ENCODE data around the gene CHID1.

The CHID1 gene

DNA sequence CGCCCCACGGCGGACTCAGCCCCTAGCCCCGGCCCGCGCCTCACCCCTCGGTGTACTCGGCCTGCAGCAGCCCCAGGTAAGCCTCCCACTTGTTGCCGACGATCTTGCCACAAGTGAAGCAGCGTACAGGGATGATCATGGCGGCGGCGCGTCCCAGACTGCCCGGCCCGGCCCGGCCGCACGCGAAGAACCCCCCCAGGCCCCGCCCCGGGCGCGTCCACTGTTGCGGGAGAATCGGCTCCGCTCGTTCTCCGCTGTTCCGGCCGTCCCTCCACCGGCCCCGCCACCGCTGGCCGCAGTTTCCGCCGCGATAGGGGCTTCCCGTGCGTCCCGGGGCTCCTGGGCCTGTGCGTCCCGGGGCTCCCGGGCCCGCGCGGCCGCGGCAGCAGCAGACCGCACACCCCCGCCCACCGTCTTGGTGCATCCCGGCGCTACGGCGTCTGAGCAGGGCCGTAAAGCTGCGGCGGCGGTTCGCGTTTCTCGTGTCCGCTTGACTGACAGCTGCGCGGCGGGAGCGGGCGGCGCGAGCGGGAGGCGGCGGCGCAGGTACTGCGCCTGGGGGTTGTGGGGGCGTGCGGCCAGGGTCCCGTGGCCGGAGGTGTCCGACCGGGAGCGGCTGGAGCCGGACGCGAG lies 68.1 kb downstream of the CHID1 start, which contains the start of the genes POLR2L and TSPAN4:
TSS of gene POLR2L (minus strand) at position 160 of the 633 bp plus-strand sequence. CDS start at position 139, 21 bp downstream.
TSS of gene TSPAN4 (plus strand) at position 483 of the 633 bp plus-strand sequence. CDS start 7,453 bp downstream, outside the sequence.
- H3K27ac ChIP-seq: peak within 1 kb of the TSS; percentile 95
- TF ChIP-seq, protein P1, sequence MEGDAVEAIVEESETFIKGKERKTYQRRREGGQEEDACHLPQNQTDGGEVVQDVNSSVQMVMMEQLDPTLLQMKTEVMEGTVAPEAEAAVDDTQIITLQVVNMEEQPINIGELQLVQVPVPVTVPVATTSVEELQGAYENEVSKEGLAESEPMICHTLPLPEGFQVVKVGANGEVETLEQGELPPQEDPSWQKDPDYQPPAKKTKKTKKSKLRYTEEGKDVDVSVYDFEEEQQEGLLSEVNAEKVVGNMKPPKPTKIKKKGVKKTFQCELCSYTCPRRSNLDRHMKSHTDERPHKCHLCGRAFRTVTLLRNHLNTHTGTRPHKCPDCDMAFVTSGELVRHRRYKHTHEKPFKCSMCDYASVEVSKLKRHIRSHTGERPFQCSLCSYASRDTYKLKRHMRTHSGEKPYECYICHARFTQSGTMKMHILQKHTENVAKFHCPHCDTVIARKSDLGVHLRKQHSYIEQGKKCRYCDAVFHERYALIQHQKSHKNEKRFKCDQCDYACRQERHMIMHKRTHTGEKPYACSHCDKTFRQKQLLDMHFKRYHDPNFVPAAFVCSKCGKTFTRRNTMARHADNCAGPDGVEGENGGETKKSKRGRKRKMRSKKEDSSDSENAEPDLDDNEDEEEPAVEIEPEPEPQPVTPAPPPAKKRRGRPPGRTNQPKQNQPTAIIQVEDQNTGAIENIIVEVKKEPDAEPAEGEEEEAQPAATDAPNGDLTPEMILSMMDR (conservative IDR thresholded peaks at IDR 0.05): no peak

DNA sequence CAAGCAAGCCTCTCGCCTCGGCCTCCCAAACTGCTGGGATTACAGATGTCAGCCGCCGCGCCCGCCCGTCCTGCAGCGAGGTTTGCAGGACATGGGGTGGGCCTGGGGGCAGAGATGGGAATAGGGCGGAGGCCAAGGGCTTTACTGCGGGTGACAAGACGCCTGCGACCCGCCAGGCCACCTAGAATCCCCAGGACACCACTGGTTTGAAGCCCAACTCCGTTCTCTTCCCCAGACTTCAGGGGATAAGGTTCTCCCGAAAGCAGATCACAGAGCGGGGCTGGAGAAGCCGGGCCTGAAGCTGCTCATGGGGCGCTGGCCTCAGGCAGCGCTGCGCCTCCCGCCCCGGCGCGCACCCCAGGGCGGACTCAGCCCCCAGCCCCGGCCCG lies 68.6 kb downstream of the CHID1 start:
- TF ChIP-seq, protein P1 (conservative IDR thresholded peaks at IDR 0.05): no peak
- H3K27ac ChIP-seq: peak overlapping the region; percentile 95

DNA sequence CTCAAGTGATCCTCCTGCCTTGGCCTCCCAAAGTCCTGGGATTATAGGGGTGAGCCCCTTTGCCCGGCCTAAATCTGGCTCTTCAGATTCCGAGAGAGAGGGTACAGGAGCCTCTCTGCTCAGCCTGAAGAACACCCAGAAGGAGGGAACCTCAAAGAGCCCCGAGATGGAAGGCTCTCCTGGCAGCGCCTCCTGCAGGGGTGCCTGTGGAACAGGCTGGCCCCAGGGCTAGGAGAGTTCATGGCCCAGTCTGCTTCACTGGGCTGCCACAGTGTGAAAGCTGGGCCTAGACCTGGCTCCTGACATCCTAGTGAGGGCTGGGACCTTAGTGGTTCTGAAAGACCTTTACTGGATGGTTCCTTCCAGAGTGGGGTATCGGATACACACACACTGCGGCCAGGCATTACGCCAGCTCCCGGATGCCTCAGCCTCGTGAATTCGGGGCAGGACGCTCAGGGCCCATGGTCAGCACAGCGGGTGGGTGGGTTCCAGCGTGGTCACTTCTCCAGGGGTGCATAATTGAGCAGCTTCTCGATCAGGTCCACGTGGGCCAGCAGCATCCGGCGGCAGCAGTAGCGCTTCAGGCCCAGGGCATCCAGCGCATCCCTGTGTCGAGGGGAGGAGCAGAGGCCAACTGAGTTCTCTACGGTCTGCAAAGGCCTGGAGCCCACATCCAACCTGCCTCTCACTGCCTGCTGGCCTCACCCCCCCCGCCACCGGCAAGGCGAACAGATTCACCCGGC lies 70.6 kb downstream of the CHID1 start:
- TF ChIP-seq, protein P1 (conservative IDR thresholded peaks at IDR 0.05): peak; percentile 24
- H3K27ac ChIP-seq: peak overlapping the region; percentile 95; the same call in 1 of the 2 replicates

DNA sequence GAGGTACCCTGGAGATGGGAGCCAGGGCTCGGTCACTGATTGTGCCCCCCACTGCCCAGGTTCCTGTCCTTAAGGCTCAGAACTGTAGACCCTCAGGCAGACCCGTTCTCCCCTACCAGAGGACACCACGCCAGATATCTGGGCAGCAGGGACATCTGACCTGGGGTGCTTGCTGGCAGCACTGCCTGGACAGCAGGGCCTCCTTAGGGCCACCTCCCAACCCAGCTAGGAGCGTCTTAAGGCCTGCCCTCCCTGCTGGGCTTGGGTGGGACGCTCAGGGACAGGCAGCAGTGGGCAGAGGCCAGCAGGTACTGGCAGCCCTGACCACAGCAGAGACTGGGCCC lies 71.4 kb downstream of the CHID1 start:
- TF ChIP-seq, protein P1 (conservative IDR thresholded peaks at IDR 0.05): no peak
- H3K27ac ChIP-seq: no peak overlapping the region; the same call in 1 of the 2 replicates

DNA sequence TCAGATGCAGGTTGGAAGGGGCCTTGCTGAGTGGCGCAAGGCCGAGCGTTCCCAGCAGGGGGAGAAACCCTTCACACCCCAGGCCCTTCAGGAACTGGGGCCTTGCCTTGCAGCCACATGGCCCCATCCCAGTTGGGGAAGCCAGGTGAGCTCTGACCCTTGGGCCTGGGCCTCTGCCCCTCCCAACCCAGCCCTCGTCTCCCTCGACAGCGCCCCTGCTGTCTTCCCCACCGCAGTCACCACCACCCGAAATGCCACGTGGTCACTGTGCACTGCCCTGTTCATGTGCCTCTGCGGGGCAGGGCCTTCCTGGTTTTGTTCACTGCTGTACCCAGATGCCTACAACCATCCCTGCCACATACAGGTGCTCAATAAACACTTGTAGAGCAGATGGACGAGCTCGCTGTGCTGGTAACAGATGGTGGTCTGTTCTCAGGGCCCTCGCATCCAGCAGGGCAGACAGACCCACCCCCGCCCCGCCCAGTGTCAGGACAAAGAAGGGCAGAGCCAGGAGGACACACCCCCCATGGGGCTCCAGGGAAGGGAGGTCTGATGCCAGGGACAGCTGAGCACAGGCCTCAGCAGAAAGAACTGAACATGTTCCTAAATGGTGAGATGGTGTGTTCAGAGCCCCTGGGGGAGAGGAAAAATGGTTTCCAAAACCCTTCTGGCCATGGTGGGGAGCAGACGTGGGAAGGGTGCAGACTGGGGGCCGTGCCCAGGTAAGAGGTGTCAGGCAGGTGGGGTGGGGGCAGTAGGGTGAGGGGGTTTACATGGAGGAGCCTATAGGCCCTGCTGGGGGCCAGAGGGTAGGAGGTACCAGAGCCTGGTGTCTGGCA lies 72.0 kb downstream of the CHID1 start:
- TF ChIP-seq, protein P1 (conservative IDR thresholded peaks at IDR 0.05): no peak
- no peak overlapping the region; the same call in 1 of the 2 replicates for H3K27ac ChIP-seq

DNA sequence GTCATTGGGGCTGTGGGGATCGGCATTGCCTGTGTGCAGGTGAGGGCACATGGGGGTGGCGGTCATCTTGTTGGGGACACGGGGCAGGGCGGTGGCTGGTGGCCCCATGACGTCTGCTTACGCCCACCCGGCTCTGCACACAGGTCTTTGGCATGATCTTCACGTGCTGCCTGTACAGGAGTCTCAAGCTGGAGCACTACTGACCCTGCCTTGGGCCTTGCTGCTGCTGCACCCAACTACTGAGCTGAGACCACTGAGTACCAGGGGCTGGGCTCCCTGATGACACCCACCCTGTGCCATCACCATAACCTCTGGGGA lies 72.7 kb downstream of the CHID1 start:
- TF ChIP-seq, protein P1 (conservative IDR thresholded peaks at IDR 0.05): no peak
- H3K27ac ChIP-seq: no peak overlapping the region

All from VCaP (cell line).